ENCODE data around the gene MEPCE. TPM values are rescaled to one million over a fixed set of nuclear protein-coding genes. Genes with fewer than 3 reads are reported as not detected.

MEPCE gene
- total and polyA plus RNA-seq, 9 of the 15 experiments (the other 6 are each of a cell fraction or from before 2014, with no cell fraction given), result 10.9 to 76.3 (median 44.1) TPM

GRCh38 chr7:100400041-100400440 lies 29.6 kb upstream of the MEPCE start:
- in situ Hi-C loops (cut with MboI), result no loop called here
- no peak overlapping the region for H3K4me2 ChIP-seq (ENCODE audit: insufficient read depth, low read length)
- no peaks in the 10 kb centered on the region for H3K36me3 ChIP-seq (ENCODE audit: control insufficient read depth, insufficient read depth, low read length)
- H3K9ac ChIP-seq (ENCODE audit: insufficient read depth in 1 of 2, low read depth in 2 of 2, low read length in 2 of 2), result no peak overlapping the region
- ChIA-PET CTCF (ENCODE audit: low intra/inter-chr PET ratio) (interaction anchor here (0.6 to 3.5 kb wide), 6 partner anchors 8 to 427 kb away, joined by 3 to 23 read pairs (median 9); partner anchors contain the start of gene NYAP1), POLR2A (interaction anchor here (0.7 to 2.3 kb wide), 3 partner anchors 8 to 687 kb away, joined by 3 to 9 read pairs (median 4); no protein-coding TSS in a partner anchor)
- H3K4me1 ChIP-seq (replicated peaks in 1 of 2; ENCODE audit: control insufficient read depth in 2 of 2, insufficient read depth in 2 of 2, low read length in 2 of 2), result peaks cover 0 to 14% of the 10 kb centered on the region in 2 experiments; a peak in 2 of 5 replicates
- H3K4me3 ChIP-seq, result no peak overlapping the region
- no peak overlapping the region for H2AFZ ChIP-seq (ENCODE audit: low read depth, low read length)
- ATAC-seq (no peak), DNase-seq (ENCODE audit: extremely low read depth in 1 of 4, low spot score in 3 of 4) (no peak), FAIRE-seq (no peak)
- WGBS (ENCODE audit: insufficient coverage, low coverage, missing lambda C conversion rate), result 74% methylated on average over 3 of the region's 3 CpGs
- peaks cover 4 to 5% of the 10 kb centered on the region in 2 experiments; a peak in 4 of 5 replicates for H3K27me3 ChIP-seq (ENCODE audit: control insufficient read depth in 2 of 2, insufficient read depth in 2 of 2, low read length in 2 of 2)
- no peak overlapping the region for H3K27ac ChIP-seq (ENCODE audit: extremely low read depth, low read depth, low read length)
- BruUV-seq (replicated peaks), result no TSS peak
- no peaks in the 10 kb centered on the region for H4K20me1 ChIP-seq (replicated peaks; ENCODE audit: control insufficient read depth, insufficient read depth, low read length)
- intact Hi-C loops (cut with micrococcal nuclease), result loop anchor here (1.0 to 10.0 kb wide), 4 partner anchors 50 to 325 kb away; partner anchors contain the start of genes EPO and NYAP1
- no peaks in the 10 kb centered on the region for H3K79me2 ChIP-seq (ENCODE audit: control insufficient read depth, insufficient read depth, low read length)
- no peaks in the 10 kb centered on the region for H3K9me3 ChIP-seq (replicated peaks; ENCODE audit: control insufficient read depth, insufficient read depth, low read depth, low read length)
- H3K9me1 ChIP-seq (ENCODE audit: control insufficient read depth, insufficient read depth, low read length), result no peaks in the 10 kb centered on the region
- TF ChIP-seq ZNF79 (CRISPR knock-in tag; IDR thresholded peaks at IDR 0.05; ENCODE audit: low read depth) (no peak), SUPT5H (IDR thresholded peaks at IDR 0.05) (no peak), THAP7 (CRISPR knock-in tag; IDR thresholded peaks at IDR 0.05) (no peak), E2F6 (IDR thresholded peaks at IDR 0.05; ENCODE audit: borderline replicate concordance in 1 of 2, extremely low read depth in 1 of 2, insufficient read depth in 1 of 2, insufficient read length in 1 of 2, low read depth in 1 of 2, low read length in 1 of 2, poor library complexity in 1 of 2, severe bottlenecking in 1 of 2) (no peak), SMARCA4 (IDR thresholded peaks at IDR 0.05) (no peak), ZNF76 (CRISPR knock-in tag; IDR thresholded peaks at IDR 0.05; ENCODE audit: borderline replicate concordance) (no peak), KDM5B (IDR thresholded peaks at IDR 0.05; ENCODE audit: insufficient replicate concordance, low read depth, low read length) (no peak), ZNF395 (CRISPR knock-in tag; IDR thresholded peaks at IDR 0.05) (no peak), BDP1 (IDR thresholded peaks at IDR 0.05; ENCODE audit: insufficient read depth, insufficient read length) (no peak), ZBTB49 (CRISPR knock-in tag; IDR thresholded peaks at IDR 0.05; ENCODE audit: borderline replicate concordance) (no peak), FOXM1 (IDR thresholded peaks at IDR 0.05; ENCODE audit: low read depth) (no peak), FOXM1 (CRISPR knock-in tag; IDR thresholded peaks at IDR 0.05; ENCODE audit: low read depth) (no peak), MLLT1 (IDR thresholded peaks at IDR 0.05) (no peak), CEBPG (CRISPR knock-in tag; IDR thresholded peaks at IDR 0.05) (no peak), CEBPG (tag; conservative IDR thresholded peaks at IDR 0.05 in 1 of 2, IDR thresholded peaks at IDR 0.05 in 1 of 2) (no peak)
